HEK293T (cell line): ENCODE data around the gene APOBEC3B.

Experiments used
- BHLHE40 ChIP-seq: fragments of 450-650 bp; IDR thresholded peaks from 2 replicates; pipeline ENCODE4 v1.6.1; 2016; ENCODE audit warnings: mild to moderate bottlenecking, moderate library complexity, borderline replicate concordance
- CTBP1 ChIP-seq: fragments of 450-650 bp; IDR thresholded peaks from 2 replicates; pipeline ENCODE4 v1.6.1; 2016; ENCODE audit warnings: borderline replicate concordance
- ELF4 ChIP-seq: fragments of 450-650 bp; IDR thresholded peaks from 2 replicates; pipeline ENCODE4 v1.6.1; 2017; ENCODE audit warnings: antibody characterized with exemption
- FOXK2 ChIP-seq: fragments of 450-650 bp; IDR thresholded peaks from 2 replicates; pipeline ENCODE4 v1.6.1; 2016; ENCODE audit warnings: mild to moderate bottlenecking
- FOXM1 ChIP-seq: fragments of 450-650 bp; IDR thresholded peaks from 2 replicates; pipeline ENCODE4 v1.6.1; 2017; ENCODE audit warnings: mild to moderate bottlenecking, borderline replicate concordance
- NFRKB ChIP-seq: fragments of 450-650 bp; IDR thresholded peaks from 2 replicates; pipeline ENCODE4 v1.6.1; 2016; ENCODE audit warnings: mild to moderate bottlenecking, moderate library complexity
- PKNOX1 ChIP-seq: fragments of 450-650 bp; IDR thresholded peaks from 2 replicates; pipeline ENCODE4 v1.6.1; 2016
- SP1 ChIP-seq: fragments of 450-650 bp; IDR thresholded peaks from 2 replicates; pipeline ENCODE4 v1.6.1; 2017
- SUZ12 ChIP-seq: fragments of 450-650 bp; IDR thresholded peaks from 2 replicates; pipeline ENCODE4 v1.6.1; 2016; ENCODE audit warnings: mild to moderate bottlenecking
- TARDBP ChIP-seq: fragments of 450-650 bp; IDR thresholded peaks from 2 replicates; pipeline ENCODE4 v1.6.1; 2016
- ZNF384 ChIP-seq: fragments of 450-650 bp; IDR thresholded peaks from 2 replicates; pipeline ENCODE4 v1.6.1; 2016

GRCh38 chr22:38950527-38951295, 31.4 kb upstream of the APOBEC3B start:
- TF ChIP-seq BHLHE40 (no peak), FOXK2 (no peak), TARDBP (no peak), SP1 (no peak), SUZ12 (no peak), NFRKB (no peak), FOXM1 (no peak), ZNF384 (no peak), ELF4 (no peak), PKNOX1 (no peak), CTBP1 (no peak)
